HL-60 (cell line): ENCODE data around the gene DOCK2.

Experiments used
- DNase-seq, 2 experiments: peaks; one replicate each; pipeline ENCODE4 v3.0.0-alpha.2; 2010 to 2020; ENCODE audit warnings: low read depth in 1 of 2, low spot score in 1 of 2
- H3K27ac ChIP-seq: fragments of 250-450 bp; sonication (Bioruptor Pico); replicated peaks from 2 replicates; pipeline ENCODE4 v1.5.1; 2020; ENCODE audit warnings: mild to moderate bottlenecking, moderate library complexity
- H3K27me3 ChIP-seq: fragments of 250-450 bp; sonication (Bioruptor Pico); 2 replicates; pipeline ENCODE4 v1.5.1; 2021; ENCODE audit warnings: mild to moderate bottlenecking, moderate library complexity; ENCODE audit not compliant: insufficient read depth, poor library complexity, severe bottlenecking
- H3K4me3 ChIP-seq: replicated peaks from 2 replicates; pipeline ENCODE4 v1.5.1; 2011; ENCODE audit warnings: mild to moderate bottlenecking, control low read depth, low read length; ENCODE audit not compliant: insufficient read depth
- CTCF ChIP-seq: IDR thresholded peaks from one replicate; pipeline ENCODE4 v1.5.1; 2011; ENCODE audit warnings: low read length, control low read depth, inconsistent platforms; ENCODE audit not compliant: insufficient read depth
- GABPA ChIP-seq: IDR thresholded peaks from 2 replicates; pipeline ENCODE4 v1.6.1; 2012; ENCODE audit warnings: low read depth
- POLR2AphosphoS5 ChIP-seq: IDR thresholded peaks from 2 replicates; pipeline ENCODE4 v1.6.1; 2012; ENCODE audit warnings: low read depth
- REST ChIP-seq: IDR thresholded peaks from 2 replicates; pipeline ENCODE4 v1.6.1; 2012; ENCODE audit warnings: low read depth; ENCODE audit not compliant: insufficient replicate concordance
- SPI1 ChIP-seq: IDR thresholded peaks from 2 replicates; pipeline ENCODE4 v1.6.1; 2012; ENCODE audit warnings: low read depth, mild to moderate bottlenecking, borderline replicate concordance

DOCK2 gene

GRCh38 chr5:170081616-170082015 is 444.5 kb downstream of the DOCK2 start:
- no peak overlapping the region for H3K27ac ChIP-seq
- no peaks in the 10 kb centered on the region for H3K27me3 ChIP-seq
- TF ChIP-seq CTCF (no peak), REST (no peak), SPI1 (no peak), GABPA (no peak), POLR2AphosphoS5 (no peak)
- H3K4me3 ChIP-seq: no peak overlapping the region
- no peak for DNase-seq

- H3K4me3 ChIP-seq: no peak overlapping the region
- H3K27me3 ChIP-seq: no peaks in the 10 kb centered on the region
- DNase-seq: no peak
- TF ChIP-seq SPI1 (no peak), GABPA (no peak), REST (no peak), POLR2AphosphoS5 (no peak), CTCF (no peak)
- no peak overlapping the region for H3K27ac ChIP-seq
Observed at GRCh38 chr5:170082701-170083100, 445.6 kb downstream of the DOCK2 start.

- H3K27ac ChIP-seq: no peak overlapping the region
- no peaks in the 10 kb centered on the region for H3K27me3 ChIP-seq
- H3K4me3 ChIP-seq: no peak overlapping the region
- DNase-seq: no peak
- no peak for TF ChIP-seq REST
- TF ChIP-seq SPI1: no peak
- no peak for TF ChIP-seq GABPA
- TF ChIP-seq CTCF: no peak
- TF ChIP-seq POLR2AphosphoS5: no peak
Observed at GRCh38 chr5:170087168-170087817, 450.2 kb downstream of the DOCK2 start.
